ENCODE measurements around the gene KRTAP5-5. TPM values are rescaled to one million over a fixed set of nuclear protein-coding genes. Genes with fewer than 3 reads are reported as not detected.
"Not testable (repeated sequence)": the region's sequence is repeated elsewhere in the genome, so short reads cannot be mapped to it uniquely, and the experiment has no call there.

Gene KRTAP5-5
- total RNA-seq, 1 experiment from 2014 or later: not detected

- no peak overlapping the region for H3K27ac ChIP-seq
- no peaks in the 10 kb centered on the region for H3K9me3 ChIP-seq (replicated peaks)
- DNase-seq: no peak
- no peaks in the 10 kb centered on the region for H3K36me3 ChIP-seq
- H3K27me3 ChIP-seq: peaks cover 12% of the 10 kb centered on the region; the same call in 1 of the 2 replicates
- no peak overlapping the region for H3K4me3 ChIP-seq
- H3K4me1 ChIP-seq: peaks cover 10% of the 10 kb centered on the region
Measured at GRCh38 chr11:1643146-1643690, 13.6 kb downstream of the KRTAP5-5 start.

GRCh38 chr11:1644601-1645356 is 15.2 kb downstream of the KRTAP5-5 start:
- no peaks in the 10 kb centered on the region for H3K4me1 ChIP-seq
- H3K36me3 ChIP-seq: no peaks in the 10 kb centered on the region
- H3K27ac ChIP-seq: no peak overlapping the region
- no peak for DNase-seq
- H3K27me3 ChIP-seq: peaks cover 6% of the 10 kb centered on the region; the same call in 1 of the 2 replicates
- no peak overlapping the region for H3K4me3 ChIP-seq
- H3K9me3 ChIP-seq (replicated peaks): no peaks in the 10 kb centered on the region

- no peak for DNase-seq
- peaks cover 6% of the 10 kb centered on the region; the same call in 1 of the 2 replicates for H3K27me3 ChIP-seq
- no peak overlapping the region for H3K4me3 ChIP-seq
- no peaks in the 10 kb centered on the region for H3K9me3 ChIP-seq (replicated peaks)
- no peaks in the 10 kb centered on the region for H3K36me3 ChIP-seq
- no peaks in the 10 kb centered on the region for H3K4me1 ChIP-seq
- H3K27ac ChIP-seq: no peak overlapping the region
Measured at GRCh38 chr11:1645357-1645821, 15.8 kb downstream of the KRTAP5-5 start.

- H3K27me3 ChIP-seq; H3K36me3 ChIP-seq; H3K27ac ChIP-seq; H3K9me3 ChIP-seq (replicated peaks); DNase-seq; H3K4me1 ChIP-seq; H3K4me3 ChIP-seq: not testable (repeated sequence)
Measured at GRCh38 chr11:1646540-1646939, 17.0 kb downstream of the KRTAP5-5 start.

GRCh38 chr11:1647901-1648652 is 18.5 kb downstream of the KRTAP5-5 start:
- DNase-seq: no peak
- no peak overlapping the region for H3K27ac ChIP-seq
- H3K36me3 ChIP-seq: no peaks in the 10 kb centered on the region
- H3K4me1 ChIP-seq: peaks cover 21% of the 10 kb centered on the region
- H3K4me3 ChIP-seq: no peak overlapping the region
- no peaks in the 10 kb centered on the region for H3K9me3 ChIP-seq (replicated peaks)
- H3K27me3 ChIP-seq: peaks cover 3% of the 10 kb centered on the region; the same call in 1 of the 2 replicates

- Histone ChIP-seq H3K4me3 (no peak overlapping the region), H3K4me1 (peaks cover 28% of the 10 kb centered on the region), H3K36me3 (no peaks in the 10 kb centered on the region), H3K27ac (no peak overlapping the region), H3K27me3 (peaks cover 3% of the 10 kb centered on the region; the same call in 1 of the 2 replicates), H3K9me3 (replicated peaks) (no peaks in the 10 kb centered on the region)
- DNase-seq: no peak
Measured at GRCh38 chr11:1648653-1649420, 19.3 kb downstream of the KRTAP5-5 start.

GRCh38 chr11:1650034-1650917 is 20.7 kb downstream of the KRTAP5-5 start:
- no peak for DNase-seq
- Histone ChIP-seq H3K27me3 (peaks cover 3% of the 10 kb centered on the region; the same call in 1 of the 2 replicates), H3K27ac (no peak overlapping the region), H3K9me3 (replicated peaks) (no peaks in the 10 kb centered on the region), H3K36me3 (no peaks in the 10 kb centered on the region), H3K4me3 (no peak overlapping the region), H3K4me1 (peaks cover 40% of the 10 kb centered on the region)

- H3K27ac ChIP-seq: no peak overlapping the region
- no peaks in the 10 kb centered on the region for H3K27me3 ChIP-seq
- no peak overlapping the region for H3K4me3 ChIP-seq
- peaks cover 46% of the 10 kb centered on the region for H3K4me1 ChIP-seq
- no peak for DNase-seq
- H3K9me3 ChIP-seq (replicated peaks): no peaks in the 10 kb centered on the region
- no peaks in the 10 kb centered on the region for H3K36me3 ChIP-seq
Measured at GRCh38 chr11:1650918-1651262, 21.3 kb downstream of the KRTAP5-5 start.

GRCh38 chr11:1651411-1651980 is 21.9 kb downstream of the KRTAP5-5 start:
- Histone ChIP-seq H3K36me3 (no peaks in the 10 kb centered on the region), H3K27ac (no peak overlapping the region), H3K4me1 (peaks cover 52% of the 10 kb centered on the region), H3K4me3 (no peak overlapping the region), H3K9me3 (replicated peaks) (no peaks in the 10 kb centered on the region), H3K27me3 (no peaks in the 10 kb centered on the region)
- DNase-seq: peak in 1 of 2 experiments; percentile 58

GRCh38 chr11:1652026-1652425 is 22.5 kb downstream of the KRTAP5-5 start:
- Histone ChIP-seq H3K4me3 (no peak overlapping the region), H3K27me3 (no peaks in the 10 kb centered on the region), H3K36me3 (no peaks in the 10 kb centered on the region), H3K4me1 (peaks cover 55% of the 10 kb centered on the region), H3K27ac (no peak overlapping the region), H3K9me3 (replicated peaks) (no peaks in the 10 kb centered on the region)
- no peak for DNase-seq

GRCh38 chr11:1652442-1652770 is 22.8 kb downstream of the KRTAP5-5 start:
- no peak overlapping the region for H3K4me3 ChIP-seq
- no peak overlapping the region for H3K27ac ChIP-seq
- peaks cover 55% of the 10 kb centered on the region for H3K4me1 ChIP-seq
- H3K36me3 ChIP-seq: no peaks in the 10 kb centered on the region
- no peaks in the 10 kb centered on the region for H3K9me3 ChIP-seq (replicated peaks)
- H3K27me3 ChIP-seq: no peaks in the 10 kb centered on the region
- no peak for DNase-seq

- Histone ChIP-seq H3K4me3 (no peak overlapping the region), H3K27me3 (no peaks in the 10 kb centered on the region), H3K9me3 (replicated peaks) (no peaks in the 10 kb centered on the region), H3K27ac (peak overlapping the region; percentile 85), H3K36me3 (no peaks in the 10 kb centered on the region), H3K4me1 (peaks cover 55% of the 10 kb centered on the region)
- DNase-seq: peak; percentile 61 to 79
Measured at GRCh38 chr11:1652771-1653540, 23.4 kb downstream of the KRTAP5-5 start.

Measured in SJCRH30 (cell line).